Kidney epithelial cell (primary cell): ENCODE data around the gene CRYBB3. TPM values are rescaled to one million over a fixed set of nuclear protein-coding genes. Genes with fewer than 3 reads are reported as not detected.
"Not testable (repeated sequence)": the region's sequence is repeated elsewhere in the genome, so short reads cannot be mapped to it uniquely, and the experiment has no call there.

Source experiments
- DNase-seq: peaks from one replicate; pipeline ENCODE4 v3.0.0-alpha.2; 2010; ENCODE audit warnings: low read depth
- H3K27me3 ChIP-seq: 2 replicates; pipeline ENCODE4 v1.6.0; 2011; ENCODE audit warnings: low read length; ENCODE audit not compliant: control insufficient read depth, insufficient read depth
- H3K36me3 ChIP-seq: 2 replicates; pipeline ENCODE4 v1.5.1; 2011; ENCODE audit warnings: low read length; ENCODE audit not compliant: control insufficient read depth, insufficient read depth
- H3K4me3 ChIP-seq: 2 replicates; pipeline ENCODE4 v1.5.1; 2011; ENCODE audit warnings: low read depth, mild to moderate bottlenecking, control low read depth, low read length
- CTCF ChIP-seq: IDR thresholded peaks from 2 replicates; pipeline ENCODE4 v1.5.1; 2011; ENCODE audit warnings: mild to moderate bottlenecking, moderate library complexity, low read length, control low read depth, inconsistent platforms; ENCODE audit not compliant: insufficient read depth, poor library complexity, severe bottlenecking
- total RNA-seq: library from RNA; depleted of rRNA; stranded (reverse); fragments of >200 nt; gene quantifications from 2 replicates; pipeline ENCODE4 v1.2.3, GENCODE V29; 2015

CRYBB3 gene
- total RNA-seq, 1 donor from 2014 or later, result not detected

GRCh38 chr22:25177895-25178294, 21.8 kb upstream of the CRYBB3 start:
- no peak for TF ChIP-seq CTCF

GRCh38 chr22:25178348-25178747, 21.3 kb upstream of the CRYBB3 start:
- not testable (repeated sequence) for DNase-seq, H3K27me3 ChIP-seq, H3K36me3 ChIP-seq, H3K4me3 ChIP-seq

More at GRCh38 chr22:25177895-25178294, 21.8 kb upstream of the CRYBB3 start:
- H3K27me3 ChIP-seq, result no peaks in the 10 kb centered on the region
- no peak overlapping the region for H3K4me3 ChIP-seq
- no peak for DNase-seq
- peaks cover 2% of the 10 kb centered on the region for H3K36me3 ChIP-seq

- H3K27me3 ChIP-seq, H3K4me3 ChIP-seq, DNase-seq, H3K36me3 ChIP-seq: not testable (repeated sequence)
Observed at GRCh38 chr22:25178869-25179631, 20.6 kb upstream of the CRYBB3 start.

- DNase-seq, result no peak
- no peaks in the 10 kb centered on the region for H3K36me3 ChIP-seq
- H3K27me3 ChIP-seq, result no peaks in the 10 kb centered on the region
- TF ChIP-seq CTCF, result no peak
- no peak overlapping the region for H3K4me3 ChIP-seq
Observed at GRCh38 chr22:25182131-25183110, 17.2 kb upstream of the CRYBB3 start.

GRCh38 chr22:25183949-25184619, 15.6 kb upstream of the CRYBB3 start:
- DNase-seq, result no peak
- TF ChIP-seq CTCF, result no peak
- H3K27me3 ChIP-seq, result no peaks in the 10 kb centered on the region
- H3K36me3 ChIP-seq, result no peaks in the 10 kb centered on the region
- H3K4me3 ChIP-seq, result no peak overlapping the region

GRCh38 chr22:25186140-25186539, 13.5 kb upstream of the CRYBB3 start:
- H3K4me3 ChIP-seq, result no peak overlapping the region
- no peak for TF ChIP-seq CTCF
- no peak for DNase-seq
- H3K27me3 ChIP-seq, result no peaks in the 10 kb centered on the region
- no peaks in the 10 kb centered on the region for H3K36me3 ChIP-seq
